Loucy (cell line): ENCODE results near the gene SYNDIG1.

Experiments used
- H2AFZ ChIP-seq: fragments of 200-600 bp; sonication (generic); 2 replicates; pipeline ENCODE4 v1.6.0; 2016; ENCODE audit warnings: antibody characterized with exemption, mild to moderate bottlenecking, low read length, moderate library complexity
- H3F3A ChIP-seq: fragments of 200-600 bp; 2 replicates; pipeline ENCODE4 v1.6.0; 2016; ENCODE audit warnings: antibody characterized with exemption, low read depth, mild to moderate bottlenecking
- H3K27me3 ChIP-seq: fragments of 200-600 bp; sonication (generic); 2 replicates; pipeline ENCODE4 v1.6.1; 2014; ENCODE audit warnings: low read length, mild to moderate bottlenecking; ENCODE audit not compliant: insufficient read depth, poor library complexity, severe bottlenecking
- H3K36me3 ChIP-seq: fragments of 200-600 bp; sonication (generic); 2 replicates; pipeline ENCODE4 v1.6.1; 2016; ENCODE audit warnings: low read length; ENCODE audit not compliant: insufficient read depth
- H3K4me1 ChIP-seq: fragments of 200-600 bp; sonication (generic); 2 replicates; pipeline ENCODE4 v1.5.1; 2014; ENCODE audit warnings: low read length, mild to moderate bottlenecking; ENCODE audit not compliant: insufficient read depth, poor library complexity, severe bottlenecking
- H3K4me2 ChIP-seq: fragments of 200-600 bp; sonication (generic); 2 replicates; pipeline ENCODE4 v1.6.0; 2014; ENCODE audit warnings: antibody characterized with exemption, low read length, low read depth, mild to moderate bottlenecking; ENCODE audit not compliant: poor library complexity, severe bottlenecking
- H3K4me3 ChIP-seq: fragments of 200-600 bp; sonication (generic); 2 replicates; pipeline ENCODE4 v1.5.1; 2014; ENCODE audit warnings: low read length, mild to moderate bottlenecking, mixed read lengths; ENCODE audit not compliant: poor library complexity, severe bottlenecking
- H3K79me2 ChIP-seq: fragments of 200-600 bp; sonication (generic); 2 replicates; pipeline ENCODE4 v1.6.1; 2014; ENCODE audit warnings: low read length; ENCODE audit not compliant: insufficient read depth
- H3K9ac ChIP-seq: fragments of 200-600 bp; sonication (generic); 2 replicates; pipeline ENCODE4 v1.6.0; 2014; ENCODE audit warnings: mild to moderate bottlenecking, low read depth, low read length, moderate library complexity; ENCODE audit not compliant: poor library complexity, severe bottlenecking
- H3K9me2 ChIP-seq: fragments of 200-600 bp; sonication (generic); replicated peaks from 2 replicates; pipeline ENCODE4 v1.6.1; 2016; ENCODE audit warnings: low read depth, low read length, mixed read lengths
- H3K9me3 ChIP-seq: fragments of 200-600 bp; sonication (generic); 2 replicates; pipeline ENCODE4 v1.6.1; 2014; ENCODE audit warnings: mild to moderate bottlenecking, antibody characterized with exemption, low read length, low read depth; ENCODE audit not compliant: insufficient read depth
- H4K20me1 ChIP-seq: fragments of 200-600 bp; sonication (generic); 2 replicates; pipeline ENCODE4 v1.6.0; 2014; ENCODE audit warnings: antibody characterized with exemption, low read length, mild to moderate bottlenecking; ENCODE audit not compliant: insufficient read depth, poor library complexity, severe bottlenecking
- EZH2phosphoT487 ChIP-seq: fragments of 200-600 bp; IDR thresholded peaks from 2 replicates; pipeline ENCODE4 v1.6.1; 2018; ENCODE audit warnings: antibody characterized with exemption, mild to moderate bottlenecking, moderate library complexity, borderline replicate concordance
- TF ChIP-seq, protein P1 (sequence below): fragments of 200-600 bp; sonication (generic); conservative IDR thresholded peaks from 2 replicates; pipeline ENCODE4 v1.5.1; 2014; ENCODE audit warnings: mild to moderate bottlenecking, antibody characterized with exemption, low read length

SYNDIG1 gene

DNA sequence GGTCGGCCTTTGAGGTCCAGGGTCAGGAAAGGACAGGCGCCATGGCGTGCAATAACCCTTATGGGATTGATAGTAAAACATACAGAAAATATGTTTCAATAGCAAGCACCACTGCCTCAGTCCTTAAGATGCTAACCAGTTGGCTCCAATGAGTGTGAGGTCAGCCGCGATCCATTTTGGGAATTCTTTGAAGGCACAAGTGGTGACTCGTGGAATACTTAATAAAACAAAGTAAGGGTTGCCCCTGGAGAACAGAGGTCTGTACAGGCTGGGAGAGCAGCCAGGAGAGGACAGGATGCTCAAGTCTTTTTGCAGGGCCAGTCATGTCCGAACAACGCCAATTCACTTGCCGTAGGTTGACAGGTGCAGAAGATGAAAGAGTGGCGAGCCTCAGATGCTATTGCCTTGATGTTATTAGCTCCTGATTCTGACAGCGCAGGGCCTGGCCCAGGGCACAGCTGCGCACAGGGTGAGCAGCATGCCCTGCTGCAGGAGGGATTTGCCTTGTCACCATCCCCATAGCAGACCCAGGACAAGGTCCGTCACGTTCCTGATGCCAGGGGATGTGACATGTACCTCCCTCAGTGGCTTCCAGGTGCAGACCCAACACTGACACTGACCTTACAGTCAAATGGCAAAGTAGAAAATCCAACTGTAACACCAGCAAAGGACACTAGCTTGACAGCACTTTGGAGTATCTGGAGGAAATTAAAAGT lies 21.8 kb downstream of the SYNDIG1 start:
- no peak overlapping the region for H3K4me3 ChIP-seq
- H3F3A ChIP-seq: no peaks in the 10 kb centered on the region
- no peaks in the 10 kb centered on the region for H3K36me3 ChIP-seq
- H2AFZ ChIP-seq: no peak overlapping the region
- H3K9me2 ChIP-seq: no peaks in the 10 kb centered on the region
- no peak overlapping the region for H3K9ac ChIP-seq
- no peak overlapping the region for H3K4me2 ChIP-seq
- H3K4me1 ChIP-seq: no peaks in the 10 kb centered on the region
- no peaks in the 10 kb centered on the region for H3K27me3 ChIP-seq
- no peaks in the 10 kb centered on the region for H4K20me1 ChIP-seq
- no peak for TF ChIP-seq EZH2phosphoT487
- TF ChIP-seq, protein P1, sequence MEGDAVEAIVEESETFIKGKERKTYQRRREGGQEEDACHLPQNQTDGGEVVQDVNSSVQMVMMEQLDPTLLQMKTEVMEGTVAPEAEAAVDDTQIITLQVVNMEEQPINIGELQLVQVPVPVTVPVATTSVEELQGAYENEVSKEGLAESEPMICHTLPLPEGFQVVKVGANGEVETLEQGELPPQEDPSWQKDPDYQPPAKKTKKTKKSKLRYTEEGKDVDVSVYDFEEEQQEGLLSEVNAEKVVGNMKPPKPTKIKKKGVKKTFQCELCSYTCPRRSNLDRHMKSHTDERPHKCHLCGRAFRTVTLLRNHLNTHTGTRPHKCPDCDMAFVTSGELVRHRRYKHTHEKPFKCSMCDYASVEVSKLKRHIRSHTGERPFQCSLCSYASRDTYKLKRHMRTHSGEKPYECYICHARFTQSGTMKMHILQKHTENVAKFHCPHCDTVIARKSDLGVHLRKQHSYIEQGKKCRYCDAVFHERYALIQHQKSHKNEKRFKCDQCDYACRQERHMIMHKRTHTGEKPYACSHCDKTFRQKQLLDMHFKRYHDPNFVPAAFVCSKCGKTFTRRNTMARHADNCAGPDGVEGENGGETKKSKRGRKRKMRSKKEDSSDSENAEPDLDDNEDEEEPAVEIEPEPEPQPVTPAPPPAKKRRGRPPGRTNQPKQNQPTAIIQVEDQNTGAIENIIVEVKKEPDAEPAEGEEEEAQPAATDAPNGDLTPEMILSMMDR: no peak
- no peaks in the 10 kb centered on the region; the same call in 1 of the 2 replicates for H3K9me3 ChIP-seq
- no peaks in the 10 kb centered on the region for H3K79me2 ChIP-seq

DNA sequence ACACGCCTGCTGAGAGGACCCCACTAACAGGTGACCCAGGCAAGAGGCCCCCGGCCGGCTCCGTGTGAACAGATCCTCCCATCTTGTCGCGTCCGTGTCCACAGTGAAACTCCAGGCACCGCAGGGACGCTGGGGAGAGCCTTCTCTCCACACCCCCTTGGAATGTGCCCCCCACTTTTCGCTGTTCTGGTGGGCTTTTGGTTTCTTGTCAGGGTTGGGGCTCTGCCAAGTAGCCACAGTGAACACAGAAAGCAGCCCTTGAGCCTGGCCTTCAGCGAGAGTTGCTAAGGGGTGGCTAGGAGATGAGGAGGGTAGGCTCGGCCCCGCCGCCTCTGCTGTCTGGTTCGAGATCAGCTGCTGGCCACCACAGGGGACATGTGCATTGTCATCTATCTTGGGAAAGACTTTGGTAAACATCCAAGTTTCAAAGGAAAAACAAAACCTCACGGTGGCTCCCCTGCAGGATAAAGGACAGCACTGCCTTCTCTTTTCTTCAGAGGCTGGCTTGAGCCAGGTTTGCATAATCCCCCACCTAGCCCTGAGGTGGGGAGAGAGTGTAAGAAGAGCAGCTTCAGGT lies 22.7 kb downstream of the SYNDIG1 start:
- no peaks in the 10 kb centered on the region for H3K79me2 ChIP-seq
- H3K9me2 ChIP-seq: no peaks in the 10 kb centered on the region
- no peaks in the 10 kb centered on the region for H3K4me1 ChIP-seq
- H3K9ac ChIP-seq: no peak overlapping the region
- H3K27me3 ChIP-seq: no peaks in the 10 kb centered on the region
- no peak overlapping the region for H3K4me2 ChIP-seq
- H3K4me3 ChIP-seq: no peak overlapping the region
- no peaks in the 10 kb centered on the region for H3F3A ChIP-seq
- no peak overlapping the region for H2AFZ ChIP-seq
- H3K36me3 ChIP-seq: no peaks in the 10 kb centered on the region
- H3K9me3 ChIP-seq: no peaks in the 10 kb centered on the region; the same call in 1 of the 2 replicates
- TF ChIP-seq EZH2phosphoT487: no peak
- TF ChIP-seq, protein P1: no peak
- H4K20me1 ChIP-seq: no peaks in the 10 kb centered on the region

DNA sequence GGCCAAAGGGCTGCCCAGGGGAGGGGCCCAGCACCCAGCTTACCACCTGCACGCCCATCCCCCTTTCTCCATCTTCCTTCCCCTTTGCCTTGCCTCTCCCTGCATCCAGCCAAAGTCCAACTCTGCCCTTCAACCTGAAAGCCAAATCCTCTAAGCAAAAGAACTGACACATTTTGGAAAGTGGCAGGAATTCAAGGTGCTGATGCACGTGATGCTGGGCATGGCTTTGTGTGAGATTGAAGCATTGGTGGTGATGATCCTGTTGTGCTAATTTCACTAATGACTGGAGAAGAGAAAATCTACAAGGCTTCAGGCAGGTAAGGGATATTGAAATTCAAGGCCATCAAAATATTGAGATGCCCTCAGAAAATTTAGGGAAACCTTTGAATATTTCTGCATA lies 23.3 kb downstream of the SYNDIG1 start:
- Histone ChIP-seq H3F3A (no peaks in the 10 kb centered on the region), H3K4me1 (no peaks in the 10 kb centered on the region), H2AFZ (no peak overlapping the region), H3K27me3 (no peaks in the 10 kb centered on the region), H3K36me3 (no peaks in the 10 kb centered on the region), H3K79me2 (no peaks in the 10 kb centered on the region), H3K4me3 (no peak overlapping the region), H3K9ac (no peak overlapping the region), H3K9me3 (no peaks in the 10 kb centered on the region; the same call in 1 of the 2 replicates), H3K9me2 (no peaks in the 10 kb centered on the region), H4K20me1 (no peaks in the 10 kb centered on the region), H3K4me2 (no peak overlapping the region)
- TF ChIP-seq, protein P1: no peak
- TF ChIP-seq EZH2phosphoT487: no peak
